ENCODE data around the gene METTL25. TPM values are rescaled to one million over a fixed set of nuclear protein-coding genes. Genes with fewer than 3 reads are reported as not detected.

The METTL25 gene
- total and polyA plus RNA-seq, 10 of the 15 experiments (the other 5 are each of a cell fraction or from before 2014, with no cell fraction given) = 5.6 to 11.3 (median 8.0) TPM

DNA sequence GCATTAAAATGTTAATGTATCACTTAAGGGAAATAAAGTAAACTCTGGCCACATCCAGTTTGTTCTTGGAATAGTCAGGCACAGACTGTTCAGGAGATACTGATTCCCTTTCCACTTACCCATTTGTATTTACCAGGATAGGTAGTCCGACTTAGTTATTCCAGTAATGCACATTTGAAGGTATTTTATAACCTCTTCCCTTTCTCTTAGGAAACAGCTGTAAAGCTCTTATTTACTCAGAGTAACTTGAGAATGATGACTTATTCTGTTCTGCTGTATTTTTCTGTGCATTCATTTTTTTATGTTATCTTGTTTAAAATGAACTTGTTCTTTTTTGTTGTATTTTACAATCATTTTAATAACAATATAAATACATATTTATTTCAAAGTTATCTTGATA lies 78.0 kb downstream of the METTL25 start (continued):
- TF ChIP-seq ZNF384 (IDR thresholded peaks at IDR 0.05; ENCODE audit: borderline replicate concordance, low read depth, low read length) (no peak), NFIC (IDR thresholded peaks at IDR 0.05; ENCODE audit: low read depth, low read length) (no peak), ZBED1 (IDR thresholded peaks at IDR 0.05; ENCODE audit: borderline replicate concordance) (no peak), ASH2L (IDR thresholded peaks at IDR 0.05; ENCODE audit: borderline replicate concordance, low read depth) (no peak), RFX5 (IDR thresholded peaks at IDR 0.05; ENCODE audit: low read depth, low read length) (no peak), CTCF (IDR thresholded peaks at IDR 0.05 in 2 of 3, conservative IDR thresholded peaks at IDR 0.05 in 1 of 3; ENCODE audit: control insufficient read depth in 2 of 3, extremely low read depth in 1 of 3, insufficient read depth in 1 of 3, low read depth in 3 of 3, low read length in 3 of 3) (no peak), STAT1 (conservative IDR thresholded peaks at IDR 0.05) (no peak)
- TF ChIP-seq, protein P1, sequence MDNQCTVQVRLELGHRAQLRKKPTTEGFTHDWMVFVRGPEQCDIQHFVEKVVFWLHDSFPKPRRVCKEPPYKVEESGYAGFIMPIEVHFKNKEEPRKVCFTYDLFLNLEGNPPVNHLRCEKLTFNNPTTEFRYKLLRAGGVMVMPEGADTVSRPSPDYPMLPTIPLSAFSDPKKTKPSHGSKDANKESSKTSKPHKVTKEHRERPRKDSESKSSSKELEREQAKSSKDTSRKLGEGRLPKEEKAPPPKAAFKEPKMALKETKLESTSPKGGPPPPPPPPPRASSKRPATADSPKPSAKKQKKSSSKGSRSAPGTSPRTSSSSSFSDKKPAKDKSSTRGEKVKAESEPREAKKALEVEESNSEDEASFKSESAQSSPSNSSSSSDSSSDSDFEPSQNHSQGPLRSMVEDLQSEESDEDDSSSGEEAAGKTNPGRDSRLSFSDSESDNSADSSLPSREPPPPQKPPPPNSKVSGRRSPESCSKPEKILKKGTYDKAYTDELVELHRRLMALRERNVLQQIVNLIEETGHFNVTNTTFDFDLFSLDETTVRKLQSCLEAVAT (IDR thresholded peaks at IDR 0.05) = no peak

- no peaks in the 10 kb centered on the region for H3K79me2 ChIP-seq (ENCODE audit: control insufficient read depth, insufficient read depth, low read length)
- RAD21 ChIA-PET (ENCODE audit: unreplicated experiment) = interaction anchor here (1.0 kb wide), 1 partner anchor 40 kb away, joined by 3 read pairs; no protein-coding TSS in a partner anchor
- H3K4me3 ChIP-seq = no peak overlapping the region
- no peaks in the 10 kb centered on the region for H4K20me1 ChIP-seq (ENCODE audit: control insufficient read depth, insufficient read depth)
- in situ Hi-C loops (cut with MboI) = no loop called here
- no peak overlapping the region for H2AFZ ChIP-seq (ENCODE audit: control insufficient read depth, low read depth, low read length)
- CTCF ChIA-PET = interaction anchor here (0.7 to 2.1 kb wide), 2 partner anchors 79 to 674 kb away, joined by 3 to 8 read pairs; partner anchors contain the start of genes CCDC59 and METTL25
- H3K4me2 ChIP-seq (ENCODE audit: control insufficient read depth, insufficient read depth) = no peak overlapping the region
- H3K9ac ChIP-seq (ENCODE audit: control insufficient read depth, insufficient read depth, low read length) = no peak overlapping the region
- DNase-seq (ENCODE audit: low read depth, low spot score) = no peak
- no peaks in the 10 kb centered on the region for H3K27me3 ChIP-seq (replicated peaks in 1 of 2; ENCODE audit: control insufficient read depth in 2 of 2, insufficient read depth in 2 of 2, low read length in 1 of 2)
- no TSS peak for BruUV-seq (replicated peaks)
- no peak for FAIRE-seq
- POLR2A ChIA-PET = interaction anchor here (1.5 kb wide), 1 partner anchor 10 kb away, joined by 3 read pairs; no protein-coding TSS in a partner anchor
- 3% methylated on average over 3 of the region's 3 CpGs for WGBS (ENCODE audit: insufficient coverage, insufficient replicate concordance, low lambda C conversion rate, missing lambda C conversion rate)
- H3K27ac ChIP-seq (ENCODE audit: control insufficient read depth, insufficient read depth) = no peak overlapping the region; the same call in 1 of the 2 replicates
- peak; percentile 49 for ATAC-seq
- SMC1A ChIA-PET (ENCODE audit: uncharacterized antibody, unreplicated experiment) = interaction anchor here (0.8 to 1.7 kb wide), 3 partner anchors 14 to 49 kb away, joined by 3 to 4 read pairs (median 3); no protein-coding TSS in a partner anchor
- no peaks in the 10 kb centered on the region for H3K4me1 ChIP-seq (ENCODE audit: control insufficient read depth, insufficient read depth, low read length)
- intact Hi-C loops (cut with micrococcal nuclease; ENCODE audit: unreplicated experiment) = no loop called here
- H3K9me3 ChIP-seq (replicated peaks; ENCODE audit: control insufficient read depth, insufficient read depth, low read length) = no peaks in the 10 kb centered on the region; the same call in 2 of the 3 replicates
- no peaks in the 10 kb centered on the region; a peak in 1 of 4 replicates for H3K36me3 ChIP-seq (ENCODE audit: control insufficient read depth in 2 of 2, insufficient read depth in 2 of 2, low read length in 1 of 2)
- no peak for TF ChIP-seq POLR2AphosphoS2 (IDR thresholded peaks at IDR 0.05; ENCODE audit: low read depth, low read length)
- no peak for TF ChIP-seq JUND (IDR thresholded peaks at IDR 0.05; ENCODE audit: low read depth, low read length)
- no peak for TF ChIP-seq ETV6 (conservative IDR thresholded peaks at IDR 0.05 in 1 of 2, IDR thresholded peaks at IDR 0.05 in 1 of 2; ENCODE audit: borderline replicate concordance in 1 of 2, low read depth in 1 of 2)
- no peak for TF ChIP-seq RAD21 (IDR thresholded peaks at IDR 0.05; ENCODE audit: insufficient read depth, low read depth, low read length)
- no peak for TF ChIP-seq HDGF (IDR thresholded peaks at IDR 0.05)
- no peak for TF ChIP-seq EGR1 (IDR thresholded peaks at IDR 0.05; ENCODE audit: borderline replicate concordance in 1 of 2, low read depth in 2 of 2, low read length in 2 of 2)
- TF ChIP-seq SMAD1 (IDR thresholded peaks at IDR 0.05; ENCODE audit: low read depth, partially characterized antibody) = no peak
- no peak for TF ChIP-seq IRF4 (IDR thresholded peaks at IDR 0.05; ENCODE audit: low read depth, low read length)
- no peak for TF ChIP-seq TBL1XR1 (IDR thresholded peaks at IDR 0.05; ENCODE audit: low read depth, low read length)
- TF ChIP-seq PAX8 (IDR thresholded peaks at IDR 0.05) = no peak
- TF ChIP-seq SMC3 (IDR thresholded peaks at IDR 0.05; ENCODE audit: borderline replicate concordance, low read length) = no peak
- no peak for TF ChIP-seq NFXL1 (IDR thresholded peaks at IDR 0.05; ENCODE audit: borderline replicate concordance)
Observed at GRCh38 chr12:82437744-82438143, 79.4 kb downstream of the METTL25 start.

Data from GM12878 (cell line).